Measurements from ENCODE around the gene TIPIN.

The TIPIN gene

GRCh38 chr15:66290518-66290917 is 66.0 kb downstream of the TIPIN start:
- TF ChIP-seq POU2F2 (IDR thresholded peaks at IDR 0.05; ENCODE audit: low read depth, low read length) (no peak), TAF1 (IDR thresholded peaks at IDR 0.05; ENCODE audit: low read depth, low read length) (no peak), POLR2AphosphoS5 (IDR thresholded peaks at IDR 0.05; ENCODE audit: low read depth, low read length) (no peak), SPI1 (IDR thresholded peaks at IDR 0.05; ENCODE audit: low read depth, low read length) (no peak), PAX5 (IDR thresholded peaks at IDR 0.05; ENCODE audit: insufficient read depth, low read length, severe bottlenecking) (no peak), POLR2A (IDR thresholded peaks at IDR 0.05; ENCODE audit: low read depth, low read length) (no peak)
- FAIRE-seq (no peak), DNase-seq (ENCODE audit: insufficient read length, low spot score) (no peak)

- FAIRE-seq (no peak), DNase-seq (ENCODE audit: insufficient read length, low spot score) (no peak)
- no peak for TF ChIP-seq TAF1 (IDR thresholded peaks at IDR 0.05; ENCODE audit: low read depth, low read length)
- no peak for TF ChIP-seq PAX5 (IDR thresholded peaks at IDR 0.05; ENCODE audit: insufficient read depth, low read length, severe bottlenecking)
- no peak for TF ChIP-seq SPI1 (IDR thresholded peaks at IDR 0.05; ENCODE audit: low read depth, low read length)
- no peak for TF ChIP-seq POLR2A (IDR thresholded peaks at IDR 0.05; ENCODE audit: low read depth, low read length)
These were observed 66.5 kb downstream of the TIPIN start for GRCh38 chr15:66290007-66290406.

- DNase-seq (ENCODE audit: insufficient read length, low spot score), result no peak
- TF ChIP-seq POLR2A (IDR thresholded peaks at IDR 0.05; ENCODE audit: low read depth, low read length) (no peak), POU2F2 (IDR thresholded peaks at IDR 0.05; ENCODE audit: low read depth, low read length) (no peak), PAX5 (IDR thresholded peaks at IDR 0.05; ENCODE audit: insufficient read depth, low read length, severe bottlenecking) (no peak), TAF1 (IDR thresholded peaks at IDR 0.05; ENCODE audit: low read depth, low read length) (no peak), SPI1 (IDR thresholded peaks at IDR 0.05; ENCODE audit: low read depth, low read length) (no peak), POLR2AphosphoS5 (IDR thresholded peaks at IDR 0.05; ENCODE audit: low read depth, low read length) (no peak)
- FAIRE-seq, result no peak
These were observed 67.8 kb downstream of the TIPIN start for GRCh38 chr15:66288551-66289185.

- FAIRE-seq, result peak; percentile 23
- no peak for DNase-seq (ENCODE audit: insufficient read length, low spot score)
- TF ChIP-seq PAX5 (IDR thresholded peaks at IDR 0.05; ENCODE audit: insufficient read depth, low read length, severe bottlenecking) (no peak), POU2F2 (IDR thresholded peaks at IDR 0.05; ENCODE audit: low read depth, low read length) (no peak), TAF1 (IDR thresholded peaks at IDR 0.05; ENCODE audit: low read depth, low read length) (no peak), POLR2AphosphoS5 (IDR thresholded peaks at IDR 0.05; ENCODE audit: low read depth, low read length) (no peak), POLR2A (IDR thresholded peaks at IDR 0.05; ENCODE audit: low read depth, low read length) (no peak), SPI1 (IDR thresholded peaks at IDR 0.05; ENCODE audit: low read depth, low read length) (no peak)
These were observed 68.4 kb downstream of the TIPIN start for GRCh38 chr15:66288093-66288492.

GRCh38 chr15:66287461-66288057 is 68.9 kb downstream of the TIPIN start:
- DNase-seq (ENCODE audit: insufficient read length, low spot score) (no peak), FAIRE-seq (no peak)
- TF ChIP-seq POLR2AphosphoS5 (IDR thresholded peaks at IDR 0.05; ENCODE audit: low read depth, low read length) (no peak), TAF1 (IDR thresholded peaks at IDR 0.05; ENCODE audit: low read depth, low read length) (no peak), POLR2A (IDR thresholded peaks at IDR 0.05; ENCODE audit: low read depth, low read length) (no peak), SPI1 (IDR thresholded peaks at IDR 0.05; ENCODE audit: low read depth, low read length) (no peak), PAX5 (IDR thresholded peaks at IDR 0.05; ENCODE audit: insufficient read depth, low read length, severe bottlenecking) (no peak), POU2F2 (IDR thresholded peaks at IDR 0.05; ENCODE audit: low read depth, low read length) (no peak)
